SU-DHL-6 (cell line): ENCODE measurements around the gene UPK1A.

Experiments
- H2AFZ ChIP-seq: fragments of 200-600 bp; sonication (generic); 2 replicates; pipeline ENCODE4 v1.6.1; 2014; ENCODE audit warnings: low read depth, mild to moderate bottlenecking, moderate library complexity, mixed read lengths, antibody characterized with exemption, low read length; ENCODE audit not compliant: severe bottlenecking
- H3F3A ChIP-seq: fragments of 200-600 bp; shearing (Covaris generic); 2 replicates; pipeline ENCODE4 v1.6.0; 2016; ENCODE audit warnings: antibody characterized with exemption, mild to moderate bottlenecking; ENCODE audit not compliant: insufficient read depth
- H3K27ac ChIP-seq: fragments of 200-600 bp; sonication (generic); 2 replicates; pipeline ENCODE4 v1.5.1; 2016; ENCODE audit warnings: low read depth, mild to moderate bottlenecking, low read length, moderate library complexity, mixed read lengths
- H3K27me3 ChIP-seq: fragments of 200-600 bp; sonication (generic), shearing (Covaris generic); 2 replicates; pipeline ENCODE4 v1.6.0; 2014; ENCODE audit warnings: mild to moderate bottlenecking, low read length
- H3K36me3 ChIP-seq: fragments of 200-600 bp; sonication (generic); 2 replicates; pipeline ENCODE4 v1.6.1; 2014; ENCODE audit warnings: mild to moderate bottlenecking, low read length, mixed read lengths
- H3K4me2 ChIP-seq: fragments of 300-600, 200-600 bp; shearing (Covaris generic), sonication (generic); 2 replicates; pipeline ENCODE4 v1.6.0; 2014; ENCODE audit warnings: low read length, low read depth, mild to moderate bottlenecking; ENCODE audit not compliant: poor library complexity, severe bottlenecking
- H3K4me3 ChIP-seq: fragments of 200-600 bp; sonication (generic); 2 replicates; pipeline ENCODE4 v1.5.1; 2014; ENCODE audit warnings: antibody characterized with exemption, low read length, mild to moderate bottlenecking, mixed read lengths; ENCODE audit not compliant: insufficient read depth, poor library complexity, severe bottlenecking
- H3K79me2 ChIP-seq: fragments of 200-600 bp; sonication (generic); 2 replicates; pipeline ENCODE4 v1.6.1; 2014; ENCODE audit warnings: mild to moderate bottlenecking, low read length, moderate library complexity; ENCODE audit not compliant: insufficient read depth
- H3K9ac ChIP-seq: fragments of 200-600 bp; sonication (generic); 2 replicates; pipeline ENCODE4 v1.7.0; 2014; ENCODE audit warnings: mild to moderate bottlenecking, low read length
- H3K9me2 ChIP-seq: fragments of 200-600 bp; sonication (generic); replicated peaks from 2 replicates; pipeline ENCODE4 v1.6.1; 2014; ENCODE audit warnings: low read length; ENCODE audit not compliant: insufficient read depth
- H3K9me3 ChIP-seq: fragments of 200-600 bp; sonication (generic); 2 replicates; pipeline ENCODE4 v1.6.1; 2014; ENCODE audit warnings: low read length, mixed read lengths; ENCODE audit not compliant: insufficient read depth
- H4K20me1 ChIP-seq: fragments of 200-600 bp; sonication (generic); 2 replicates; pipeline ENCODE4 v1.6.1; 2014; ENCODE audit warnings: low read depth, mild to moderate bottlenecking, antibody characterized with exemption, low read length, moderate library complexity, mixed read lengths
- EZH2phosphoT487 ChIP-seq: fragments of 200-600 bp; sonication (generic), shearing (Covaris generic); conservative IDR thresholded peaks from 2 replicates; pipeline ENCODE4 v1.6.1; 2018; ENCODE audit warnings: mild to moderate bottlenecking, antibody characterized with exemption, low read length, moderate library complexity, mixed read lengths
- TF ChIP-seq, protein P1 (sequence below): fragments of 200-600 bp; sonication (generic); IDR thresholded peaks from one replicate; pipeline ENCODE4 v1.5.1; 2017; ENCODE audit warnings: antibody characterized with exemption, mild to moderate bottlenecking, low read length, moderate library complexity; ENCODE audit not compliant: insufficient read depth, poor library complexity, severe bottlenecking

Gene UPK1A

DNA sequence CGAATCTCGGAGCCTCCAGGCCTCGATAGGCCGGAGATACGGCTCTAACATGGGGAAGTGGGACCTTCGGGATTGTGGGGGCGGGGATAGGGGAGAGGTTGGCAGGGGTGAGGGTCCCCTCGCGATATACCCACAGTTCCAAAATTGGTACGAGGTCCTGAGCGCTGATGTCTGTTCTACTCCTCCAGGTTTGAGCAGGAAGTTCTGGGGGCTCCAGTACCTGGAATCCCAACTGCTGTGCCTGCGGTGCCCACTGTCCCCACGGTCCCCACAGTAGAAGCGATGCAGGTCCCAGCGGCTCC is 37.0 kb upstream of the UPK1A start:
- peaks cover 8% of the 10 kb centered on the region; the same call in 1 of the 2 replicates for H3K79me2 ChIP-seq
- peak overlapping the region; percentile 91 for H3K9ac ChIP-seq
- H3K36me3 ChIP-seq, result no peaks in the 10 kb centered on the region
- no peak overlapping the region for H3K27ac ChIP-seq
- no peaks in the 10 kb centered on the region for H3K9me2 ChIP-seq
- TF ChIP-seq, protein P1, sequence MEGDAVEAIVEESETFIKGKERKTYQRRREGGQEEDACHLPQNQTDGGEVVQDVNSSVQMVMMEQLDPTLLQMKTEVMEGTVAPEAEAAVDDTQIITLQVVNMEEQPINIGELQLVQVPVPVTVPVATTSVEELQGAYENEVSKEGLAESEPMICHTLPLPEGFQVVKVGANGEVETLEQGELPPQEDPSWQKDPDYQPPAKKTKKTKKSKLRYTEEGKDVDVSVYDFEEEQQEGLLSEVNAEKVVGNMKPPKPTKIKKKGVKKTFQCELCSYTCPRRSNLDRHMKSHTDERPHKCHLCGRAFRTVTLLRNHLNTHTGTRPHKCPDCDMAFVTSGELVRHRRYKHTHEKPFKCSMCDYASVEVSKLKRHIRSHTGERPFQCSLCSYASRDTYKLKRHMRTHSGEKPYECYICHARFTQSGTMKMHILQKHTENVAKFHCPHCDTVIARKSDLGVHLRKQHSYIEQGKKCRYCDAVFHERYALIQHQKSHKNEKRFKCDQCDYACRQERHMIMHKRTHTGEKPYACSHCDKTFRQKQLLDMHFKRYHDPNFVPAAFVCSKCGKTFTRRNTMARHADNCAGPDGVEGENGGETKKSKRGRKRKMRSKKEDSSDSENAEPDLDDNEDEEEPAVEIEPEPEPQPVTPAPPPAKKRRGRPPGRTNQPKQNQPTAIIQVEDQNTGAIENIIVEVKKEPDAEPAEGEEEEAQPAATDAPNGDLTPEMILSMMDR, result no peak
- TF ChIP-seq EZH2phosphoT487, result no peak
- peak overlapping the region; percentile 87 for H2AFZ ChIP-seq
- no peaks in the 10 kb centered on the region for H3K27me3 ChIP-seq
- H4K20me1 ChIP-seq, result no peaks in the 10 kb centered on the region
- H3K9me3 ChIP-seq, result no peaks in the 10 kb centered on the region
- peaks cover 7% of the 10 kb centered on the region; the same call in 1 of the 2 replicates for H3F3A ChIP-seq
- H3K4me3 ChIP-seq, result peak overlapping the region; percentile 88
- peak overlapping the region; percentile 73 for H3K4me2 ChIP-seq

DNA sequence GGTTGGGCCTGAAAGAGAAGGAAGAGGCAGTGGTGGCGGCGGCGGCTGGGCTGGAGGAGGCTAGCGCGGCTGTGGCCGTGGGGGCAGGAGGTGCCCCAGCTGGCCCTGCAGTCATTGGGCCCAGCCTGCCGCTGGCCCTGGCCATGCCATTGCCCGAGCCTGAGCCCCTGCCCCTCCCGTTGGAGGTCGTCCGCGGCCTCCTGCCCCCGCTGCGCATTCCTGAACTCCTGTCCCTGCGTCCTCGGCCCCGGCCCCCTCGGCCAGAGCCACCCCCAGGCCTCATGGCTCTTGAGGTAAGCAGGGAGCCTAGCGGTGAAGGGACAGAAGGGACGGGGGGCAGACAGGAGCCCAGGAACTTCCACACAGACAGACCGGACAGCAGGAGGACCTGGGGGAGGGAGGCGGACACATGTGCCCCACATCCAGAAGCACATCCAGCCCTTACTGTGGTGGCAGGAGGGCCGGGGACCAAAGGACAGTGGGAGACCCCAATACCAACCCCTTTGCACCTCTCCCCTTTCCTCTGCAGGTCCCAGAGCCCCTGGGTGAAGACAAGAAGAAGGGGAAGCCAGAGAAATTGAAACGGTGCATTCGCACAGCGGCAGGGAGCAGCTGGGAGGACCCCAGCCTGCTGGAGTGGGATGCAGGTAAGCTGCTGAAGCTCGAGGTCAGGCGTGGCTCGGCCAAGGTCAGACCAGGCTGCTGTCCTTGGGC is 32.4 kb upstream of the UPK1A start:
- Histone ChIP-seq H3K79me2 (peaks cover 8% of the 10 kb centered on the region; the same call in 1 of the 2 replicates), H3K9me2 (no peaks in the 10 kb centered on the region), H3K27ac (no peak overlapping the region), H3K4me3 (no peak overlapping the region), H3K9ac (no peak overlapping the region), H3K27me3 (no peaks in the 10 kb centered on the region), H4K20me1 (no peaks in the 10 kb centered on the region), H2AFZ (no peak overlapping the region), H3K9me3 (no peaks in the 10 kb centered on the region), H3K36me3 (no peaks in the 10 kb centered on the region), H3K4me2 (no peak overlapping the region), H3F3A (no peaks in the 10 kb centered on the region)
- no peak for TF ChIP-seq EZH2phosphoT487
- TF ChIP-seq, protein P1, result no peak

DNA sequence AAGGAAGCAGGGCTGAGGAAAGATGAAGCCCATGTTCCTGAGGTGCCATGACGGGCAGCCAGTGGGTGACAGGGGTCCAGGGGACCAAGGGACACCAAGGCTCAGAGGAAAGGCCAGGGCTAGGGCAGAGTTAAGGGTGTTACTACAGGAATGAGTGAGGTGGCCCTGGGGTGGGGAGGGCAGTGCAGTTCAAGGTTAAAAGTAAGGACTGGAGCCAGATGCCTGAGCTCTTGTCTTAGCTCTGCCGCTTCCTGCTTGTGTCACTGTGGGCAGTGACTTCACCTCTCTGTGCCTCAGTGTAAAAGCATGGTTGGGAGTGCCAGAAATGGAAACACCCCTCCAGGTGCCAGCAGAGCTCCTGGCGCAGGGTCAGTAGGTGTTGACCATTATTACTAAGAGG is 29.7 kb upstream of the UPK1A start:
- Histone ChIP-seq H3F3A (0 out of 2 replicates have a peak, but pooled peaks cover 3% of the 10 kb centered on the region), H3K36me3 (no peaks in the 10 kb centered on the region), H3K79me2 (no peaks in the 10 kb centered on the region), H3K9me2 (no peaks in the 10 kb centered on the region), H2AFZ (no peak overlapping the region), H3K4me3 (no peak overlapping the region), H3K4me2 (no peak overlapping the region), H4K20me1 (no peaks in the 10 kb centered on the region), H3K27me3 (no peaks in the 10 kb centered on the region), H3K9ac (no peak overlapping the region), H3K9me3 (no peaks in the 10 kb centered on the region), H3K27ac (no peak overlapping the region)
- TF ChIP-seq, protein P1, result no peak
- no peak for TF ChIP-seq EZH2phosphoT487
